ENCODE measurements around the gene EIF5A.

Gene EIF5A

DNA sequence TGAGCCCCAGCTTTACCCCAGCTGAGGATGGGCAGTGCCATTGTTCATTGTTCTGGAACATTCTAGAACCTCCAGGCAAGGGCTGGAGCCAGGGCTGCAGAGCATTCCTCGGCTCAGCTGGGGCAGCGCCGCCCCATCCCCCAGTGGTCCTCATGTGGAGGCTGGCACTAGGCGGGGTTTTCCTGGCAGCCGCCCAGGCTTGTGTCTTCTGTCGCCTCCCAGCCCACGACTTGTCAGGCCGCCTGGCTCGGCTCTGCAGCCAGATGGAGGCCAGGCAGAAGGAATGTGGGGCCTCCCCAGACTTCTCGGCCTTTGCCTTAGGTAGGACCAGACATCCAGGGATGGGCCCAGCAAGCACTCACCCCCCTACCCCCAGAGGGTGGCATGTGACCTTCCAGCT lies 47.6 kb downstream of the EIF5A start, which contains the start of gene TMEM95:
Gene TMEM95, plus strand, starts transcription at position 104 of the 400 bp plus-strand sequence. Its CDS starts 49 bp downstream, at position 153.
- Histone ChIP-seq H3F3A (ENCODE audit: insufficient read depth, low read length) (0 out of 2 replicates have a peak, but pooled peaks cover 6% of the 10 kb centered on the region), H3K4me2 (ENCODE audit: low read depth, low read length) (no peak within 1 kb of the TSS), H4K20me1 (ENCODE audit: insufficient read depth, low read length) (no peaks in the 10 kb centered on the region), H3K9me2 (replicated peaks; ENCODE audit: insufficient read depth, low read length) (no peaks in the 10 kb centered on the region), H3K4me1 (ENCODE audit: low read length) (peaks cover 5% of the 10 kb centered on the region; the same call in 1 of the 2 replicates), H3K79me2 (ENCODE audit: low read length) (no peaks in the 10 kb centered on the region), H3K9me3 (replicated peaks; ENCODE audit: insufficient read depth, low read length) (no peaks in the 10 kb centered on the region), H3K36me3 (replicated peaks; ENCODE audit: insufficient read depth, low read length) (no peaks in the 10 kb centered on the region), H3K27ac (ENCODE audit: low read length) (no peak within 1 kb of the TSS), H3K4me3 (ENCODE audit: low read length) (no peak within 1 kb of the TSS), H2AFZ (ENCODE audit: low read length) (no peak within 1 kb of the TSS), H3K27me3 (replicated peaks; ENCODE audit: insufficient read depth, low read length) (peaks cover 7% of the 10 kb centered on the region; the same call in 1 of the 2 replicates), H3K9ac (ENCODE audit: low read length) (no peak within 1 kb of the TSS)
- no peak for DNase-seq
- TF ChIP-seq, protein P1, sequence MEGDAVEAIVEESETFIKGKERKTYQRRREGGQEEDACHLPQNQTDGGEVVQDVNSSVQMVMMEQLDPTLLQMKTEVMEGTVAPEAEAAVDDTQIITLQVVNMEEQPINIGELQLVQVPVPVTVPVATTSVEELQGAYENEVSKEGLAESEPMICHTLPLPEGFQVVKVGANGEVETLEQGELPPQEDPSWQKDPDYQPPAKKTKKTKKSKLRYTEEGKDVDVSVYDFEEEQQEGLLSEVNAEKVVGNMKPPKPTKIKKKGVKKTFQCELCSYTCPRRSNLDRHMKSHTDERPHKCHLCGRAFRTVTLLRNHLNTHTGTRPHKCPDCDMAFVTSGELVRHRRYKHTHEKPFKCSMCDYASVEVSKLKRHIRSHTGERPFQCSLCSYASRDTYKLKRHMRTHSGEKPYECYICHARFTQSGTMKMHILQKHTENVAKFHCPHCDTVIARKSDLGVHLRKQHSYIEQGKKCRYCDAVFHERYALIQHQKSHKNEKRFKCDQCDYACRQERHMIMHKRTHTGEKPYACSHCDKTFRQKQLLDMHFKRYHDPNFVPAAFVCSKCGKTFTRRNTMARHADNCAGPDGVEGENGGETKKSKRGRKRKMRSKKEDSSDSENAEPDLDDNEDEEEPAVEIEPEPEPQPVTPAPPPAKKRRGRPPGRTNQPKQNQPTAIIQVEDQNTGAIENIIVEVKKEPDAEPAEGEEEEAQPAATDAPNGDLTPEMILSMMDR (IDR thresholded peaks at IDR 0.05; ENCODE audit: low read length), result no peak
- no peak for TF ChIP-seq EZH2phosphoT487 (IDR thresholded peaks at IDR 0.05; ENCODE audit: low read length)
- no peak for TF ChIP-seq EZH2 (optimal IDR thresholded peaks at IDR 0.05; ENCODE audit: low read depth, low read length)

DNA sequence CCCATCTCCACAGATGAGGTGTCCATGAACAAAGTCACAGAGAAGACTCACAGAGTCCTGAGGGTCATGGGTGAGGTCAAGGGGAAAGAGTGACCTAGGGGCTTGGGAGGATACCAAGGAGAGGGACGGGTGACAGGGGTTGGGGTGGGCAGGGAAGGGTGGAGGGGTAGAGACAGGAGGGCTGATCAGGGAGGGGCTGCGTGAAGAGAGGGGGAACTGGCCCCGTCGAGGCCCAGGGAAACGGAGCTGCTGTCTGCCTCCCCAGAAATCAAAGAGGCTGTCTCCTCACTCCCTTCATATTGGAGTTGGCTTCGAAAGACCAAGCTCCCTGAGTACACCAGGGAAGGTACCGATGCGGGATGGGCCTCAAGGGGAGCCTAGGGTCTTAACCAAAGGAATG lies 48.1 kb downstream of the EIF5A start:
- Histone ChIP-seq H3K27ac (ENCODE audit: low read length) (no peak overlapping the region), H3K4me1 (ENCODE audit: low read length) (peaks cover 5% of the 10 kb centered on the region; the same call in 1 of the 2 replicates), H3K4me2 (ENCODE audit: low read depth, low read length) (no peak overlapping the region), H3K9ac (ENCODE audit: low read length) (no peak overlapping the region), H3K9me2 (replicated peaks; ENCODE audit: insufficient read depth, low read length) (no peaks in the 10 kb centered on the region), H3K9me3 (replicated peaks; ENCODE audit: insufficient read depth, low read length) (no peaks in the 10 kb centered on the region), H3K36me3 (replicated peaks; ENCODE audit: insufficient read depth, low read length) (no peaks in the 10 kb centered on the region), H3K27me3 (replicated peaks; ENCODE audit: insufficient read depth, low read length) (peaks cover 7% of the 10 kb centered on the region; the same call in 1 of the 2 replicates), H3K79me2 (ENCODE audit: low read length) (no peaks in the 10 kb centered on the region), H2AFZ (ENCODE audit: low read length) (no peak overlapping the region), H3F3A (ENCODE audit: insufficient read depth, low read length) (0 out of 2 replicates have a peak, but pooled peaks cover 6% of the 10 kb centered on the region), H3K4me3 (ENCODE audit: low read length) (no peak overlapping the region), H4K20me1 (ENCODE audit: insufficient read depth, low read length) (no peaks in the 10 kb centered on the region)
- TF ChIP-seq, protein P1 (IDR thresholded peaks at IDR 0.05; ENCODE audit: low read length), result no peak
- TF ChIP-seq EZH2 (optimal IDR thresholded peaks at IDR 0.05; ENCODE audit: low read depth, low read length), result no peak
- no peak for TF ChIP-seq EZH2phosphoT487 (IDR thresholded peaks at IDR 0.05; ENCODE audit: low read length)
- DNase-seq, result no peak

DNA sequence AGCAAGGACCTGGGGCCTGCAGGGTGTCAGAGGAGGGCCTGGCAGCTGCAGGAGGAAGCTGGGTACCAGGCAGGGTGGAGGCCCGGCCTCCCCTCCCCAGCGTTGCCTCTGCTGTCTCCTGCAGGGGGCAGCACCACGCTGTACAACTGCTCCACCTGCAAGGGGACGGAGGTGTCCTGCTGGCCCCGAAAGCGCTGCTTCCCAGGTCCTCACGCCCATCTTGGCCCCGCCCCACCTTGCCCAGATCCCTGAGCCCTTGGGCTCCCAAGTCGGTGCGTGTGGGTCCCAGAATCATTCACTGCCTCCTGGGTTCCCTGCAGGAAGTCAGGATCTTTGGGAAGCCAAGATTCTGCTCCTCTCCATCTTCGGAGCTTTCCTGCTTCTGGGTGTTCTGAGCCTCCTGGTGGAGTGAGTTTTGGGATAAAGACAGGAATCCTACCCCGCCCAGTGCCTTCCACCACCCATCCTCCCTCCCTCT lies 48.7 kb downstream of the EIF5A start:
- H3K4me1 ChIP-seq (ENCODE audit: low read length), result peaks cover 2% of the 10 kb centered on the region; the same call in 1 of the 2 replicates
- H2AFZ ChIP-seq (ENCODE audit: low read length), result peak overlapping the region; percentile 57; the same call in 1 of the 2 replicates
- H3K9ac ChIP-seq (ENCODE audit: low read length), result no peak overlapping the region
- H3K27me3 ChIP-seq (replicated peaks; ENCODE audit: insufficient read depth, low read length), result peaks cover 7% of the 10 kb centered on the region; the same call in 1 of the 2 replicates
- no peaks in the 10 kb centered on the region for H3K36me3 ChIP-seq (replicated peaks; ENCODE audit: insufficient read depth, low read length)
- H3K9me3 ChIP-seq (replicated peaks; ENCODE audit: insufficient read depth, low read length), result no peaks in the 10 kb centered on the region
- peak; percentile 78 for DNase-seq
- H3K79me2 ChIP-seq (ENCODE audit: low read length), result no peaks in the 10 kb centered on the region
- H4K20me1 ChIP-seq (ENCODE audit: insufficient read depth, low read length), result no peaks in the 10 kb centered on the region
- no peak overlapping the region for H3K4me3 ChIP-seq (ENCODE audit: low read length)
- no peak overlapping the region for H3K27ac ChIP-seq (ENCODE audit: low read length)
- peak overlapping the region; percentile 31; the same call in 1 of the 2 replicates for H3K4me2 ChIP-seq (ENCODE audit: low read depth, low read length)
- H3K9me2 ChIP-seq (replicated peaks; ENCODE audit: insufficient read depth, low read length), result no peaks in the 10 kb centered on the region
- TF ChIP-seq, protein P1 (IDR thresholded peaks at IDR 0.05; ENCODE audit: low read length), result peak; percentile 92
- TF ChIP-seq EZH2 (optimal IDR thresholded peaks at IDR 0.05; ENCODE audit: low read depth, low read length), result no peak
- H3F3A ChIP-seq (ENCODE audit: insufficient read depth, low read length), result 0 out of 2 replicates have a peak, but pooled peaks cover 3% of the 10 kb centered on the region
